Liver (tissue), 9 donors: ENCODE data around the gene FGF1. TPM values are rescaled to one million over a fixed set of nuclear protein-coding genes. Genes with fewer than 3 reads are reported as not detected.

Experiments used
- DNase-seq: peaks from one replicate; pipeline ENCODE4 v3.0.0-alpha.2; 2017; ENCODE audit warnings: low spot score
- H3K27ac ChIP-seq, 2 donors: one replicate each; pipeline ENCODE4 v1.7.0; 2013; ENCODE audit warnings: inconsistent platforms in 2 of 2, low read length in 2 of 2, control low read depth in 1 of 2, low read depth in 1 of 2, mild to moderate bottlenecking in 1 of 2
- H3K27me3 ChIP-seq, 4 donors: one replicate each; pipeline versions ENCODE4 v1.6.1 to v1.7.0; 2013; ENCODE audit warnings: low read length in 3 of 4, inconsistent platforms in 1 of 4, mild to moderate bottlenecking in 1 of 4, moderate library complexity in 1 of 4; ENCODE audit not compliant: control insufficient read depth in 4 of 4, insufficient read depth in 4 of 4
- H3K36me3 ChIP-seq, 4 donors: one replicate each; pipeline versions ENCODE4 v1.6.1 to v1.7.0; 2013; ENCODE audit warnings: low read length in 3 of 4, mild to moderate bottlenecking in 3 of 4, low read depth in 1 of 4, moderate library complexity in 1 of 4; ENCODE audit not compliant: control insufficient read depth in 4 of 4, insufficient read depth in 3 of 4
- H3K4me1 ChIP-seq, 4 donors: one replicate each; pipeline versions ENCODE4 v1.6.1 to v1.7.0; 2013; ENCODE audit warnings: low read length in 3 of 4, mild to moderate bottlenecking in 3 of 4, moderate library complexity in 1 of 4; ENCODE audit not compliant: control insufficient read depth in 4 of 4, insufficient read depth in 4 of 4
- H3K4me3 ChIP-seq, 3 donors: one replicate each; pipeline versions ENCODE4 v1.6.1 to v1.7.0; 2013; ENCODE audit warnings: low read length in 3 of 3, control low read depth in 1 of 3, low read depth in 1 of 3, mild to moderate bottlenecking in 1 of 3
- H3K9ac ChIP-seq, 2 donors: one replicate each; pipeline ENCODE4 v1.7.0; 2013; ENCODE audit warnings: low read length in 2 of 2, mild to moderate bottlenecking in 2 of 2, moderate library complexity in 2 of 2, control low read depth in 1 of 2, low read depth in 1 of 2
- H3K9me3 ChIP-seq, 4 donors: one replicate each; pipeline versions ENCODE4 v1.6.1 to v1.7.0; 2013; ENCODE audit warnings: low read length in 3 of 4; ENCODE audit not compliant: control insufficient read depth in 4 of 4
- EGR1 ChIP-seq, 2 donors: IDR thresholded peaks; 2 replicates each; pipeline ENCODE4 v1.6.1; 2016 to 2018; ENCODE audit warnings: antibody characterized with exemption in 2 of 2, low read depth in 2 of 2
- FOXA1 ChIP-seq: IDR thresholded peaks from 2 replicates; pipeline ENCODE4 v1.6.1; 2016; ENCODE audit warnings: antibody characterized with exemption
- FOXA2 ChIP-seq: IDR thresholded peaks from 2 replicates; pipeline ENCODE4 v1.6.1; 2016; ENCODE audit warnings: antibody characterized with exemption
- GABPA ChIP-seq, 2 donors: IDR thresholded peaks in 1 of 2; conservative IDR thresholded peaks in 1 of 2; 2 replicates each; pipeline ENCODE4 v1.6.1; 2016; ENCODE audit warnings: antibody characterized with exemption in 2 of 2, mild to moderate bottlenecking in 1 of 2, moderate library complexity in 1 of 2
- HNF4A ChIP-seq, 2 donors: conservative IDR thresholded peaks; 2 replicates each; pipeline ENCODE4 v1.6.1; 2016; ENCODE audit warnings: antibody characterized with exemption in 2 of 2, mild to moderate bottlenecking in 2 of 2
- HNF4G ChIP-seq: IDR thresholded peaks from 2 replicates; pipeline ENCODE4 v1.6.1; 2016; ENCODE audit warnings: antibody characterized with exemption
- JUND ChIP-seq, 2 donors: IDR thresholded peaks; 2 replicates each; pipeline ENCODE4 v1.6.1; 2016; ENCODE audit warnings: antibody characterized with exemption in 2 of 2
- NR2F2 ChIP-seq: IDR thresholded peaks from 2 replicates; pipeline ENCODE4 v1.6.1; 2016; ENCODE audit warnings: antibody characterized with exemption
- RAD21 ChIP-seq, 2 donors: IDR thresholded peaks; 2 replicates each; pipeline ENCODE4 v1.6.1; 2016; ENCODE audit warnings: antibody characterized with exemption in 2 of 2, mild to moderate bottlenecking in 2 of 2
- RXRA ChIP-seq, 2 donors: IDR thresholded peaks; 2 replicates each; pipeline ENCODE4 v1.6.1; 2017 to 2018; ENCODE audit warnings: antibody characterized with exemption in 2 of 2, mild to moderate bottlenecking in 1 of 2
- SP1 ChIP-seq: IDR thresholded peaks from 2 replicates; pipeline ENCODE4 v1.6.1; 2018; ENCODE audit warnings: antibody characterized with exemption, mild to moderate bottlenecking
- TAF1 ChIP-seq: conservative IDR thresholded peaks from 2 replicates; pipeline ENCODE4 v1.6.1; 2016; ENCODE audit warnings: antibody characterized with exemption, mild to moderate bottlenecking
- YY1 ChIP-seq: IDR thresholded peaks from 2 replicates; pipeline ENCODE4 v1.6.1; 2016; ENCODE audit warnings: antibody characterized with exemption, mild to moderate bottlenecking
- WGBS: extraction: QIAGEN DNeasy Blood & Tissue Kit; methylation state at CpG from one replicate; pipeline ENCODE4 v1.1.7; 2013; 5-methylcytosine and 5-hydroxymethylcytosine counted together
- polyA plus RNA-seq, 2 donors: library from polyadenylated mRNA; stranded (reverse) in 1 of 2; unstranded in 1 of 2; fragments of 200-250 nt in 1 of 2; fragments of >200 nt in 1 of 2; fragmentation: Nextera tagmentation in 1 of 2; extraction: Ambion mirVana in 1 of 2; gene quantifications; one replicate each; pipeline versions ENCODE4 v1.2.1 to v1.2.3, GENCODE V29; 2013 to 2015
- total RNA-seq, 2 donors: library from RNA; depleted of rRNA; stranded (reverse); fragments of >200 nt; gene quantifications; one replicate each; pipeline ENCODE4 v1.2.3, GENCODE V29; 2014
- TF ChIP-seq, protein P1 (sequence below): fragments of 150-350 bp; IDR thresholded peaks from 2 replicates; pipeline ENCODE4 v1.5.1; 2017; ENCODE audit warnings: improper control_type of control experiment, low read depth, low read length; ENCODE audit not compliant: missing input control
- TF ChIP-seq, protein P2 (sequence below): IDR thresholded peaks from 2 replicates; pipeline ENCODE4 v1.6.1; 2016; ENCODE audit warnings: antibody characterized with exemption
- TF ChIP-seq, protein P3 (sequence below): IDR thresholded peaks from 2 replicates; pipeline ENCODE4 v1.6.1; 2016; ENCODE audit warnings: antibody characterized with exemption
- TF ChIP-seq, protein P4 (sequence below): IDR thresholded peaks from 2 replicates; pipeline ENCODE4 v1.6.1; 2016; ENCODE audit warnings: antibody characterized with exemption
- donor health status: healthy.
- donor health status: healthy.
- donor health status: healthy.
- donor health status: healthy.
- donor health status: healthy.

The FGF1 gene
- total and polyA plus RNA-seq, 4 donors: 0.05 to 0.25 (median 0.16) TPM

DNA sequence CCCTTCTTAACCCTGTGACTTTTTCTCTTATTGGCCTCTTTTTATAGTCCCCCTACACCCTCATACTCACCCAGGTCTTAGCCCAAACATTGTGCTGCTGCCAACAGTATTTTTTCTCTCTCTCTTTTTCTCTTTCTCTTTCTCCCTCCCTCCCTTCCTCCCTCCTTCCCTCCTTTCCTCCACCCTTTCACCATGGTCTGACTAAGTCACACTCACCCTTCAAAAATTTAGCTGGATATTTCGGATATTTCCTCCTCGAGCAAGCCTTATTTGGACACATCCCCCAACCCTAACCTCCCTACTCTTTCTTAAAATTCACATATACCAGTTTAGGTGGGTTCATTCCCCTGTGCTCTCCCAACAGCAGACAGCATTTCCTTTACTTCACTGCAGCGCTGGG is 64.7 kb downstream of the FGF1 start:
- WGBS: 86% methylated on average over 3 of the region's 3 CpGs
- H3K9ac ChIP-seq: no peak overlapping the region

DNA sequence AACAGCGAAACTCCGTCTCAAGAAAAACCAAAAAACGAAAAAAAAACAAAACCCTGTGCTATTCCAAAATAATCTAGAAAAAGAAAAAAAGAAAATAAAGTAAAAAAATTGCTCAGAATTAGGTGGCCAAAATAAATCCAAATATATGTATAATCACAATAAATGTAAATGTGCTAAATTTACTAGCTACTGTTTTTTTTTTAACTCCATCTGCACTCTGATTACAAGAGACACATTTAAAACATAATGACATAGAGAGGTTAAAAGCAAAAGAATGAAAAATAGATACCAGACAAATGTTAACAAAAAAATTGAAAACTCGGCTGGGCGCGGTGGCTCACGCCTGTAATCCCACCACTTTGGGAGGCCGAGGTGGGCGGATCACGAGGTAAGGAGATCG is 66.1 kb downstream of the FGF1 start:
- no peaks in the 10 kb centered on the region for H3K27me3 ChIP-seq
- peaks cover 0 to 1% (median 0%) of the 10 kb centered on the region in 4 donors for H3K4me1 ChIP-seq
- WGBS: 86% methylated on average over 11 of the region's 11 CpGs
- H3K9me3 ChIP-seq: no peaks in the 10 kb centered on the region
- H3K27ac ChIP-seq: no peak overlapping the region
- no peak for TF ChIP-seq NR2F2
- TF ChIP-seq RAD21 (IDR thresholded peaks at IDR 0.05): no peak
- TF ChIP-seq, protein P1, sequence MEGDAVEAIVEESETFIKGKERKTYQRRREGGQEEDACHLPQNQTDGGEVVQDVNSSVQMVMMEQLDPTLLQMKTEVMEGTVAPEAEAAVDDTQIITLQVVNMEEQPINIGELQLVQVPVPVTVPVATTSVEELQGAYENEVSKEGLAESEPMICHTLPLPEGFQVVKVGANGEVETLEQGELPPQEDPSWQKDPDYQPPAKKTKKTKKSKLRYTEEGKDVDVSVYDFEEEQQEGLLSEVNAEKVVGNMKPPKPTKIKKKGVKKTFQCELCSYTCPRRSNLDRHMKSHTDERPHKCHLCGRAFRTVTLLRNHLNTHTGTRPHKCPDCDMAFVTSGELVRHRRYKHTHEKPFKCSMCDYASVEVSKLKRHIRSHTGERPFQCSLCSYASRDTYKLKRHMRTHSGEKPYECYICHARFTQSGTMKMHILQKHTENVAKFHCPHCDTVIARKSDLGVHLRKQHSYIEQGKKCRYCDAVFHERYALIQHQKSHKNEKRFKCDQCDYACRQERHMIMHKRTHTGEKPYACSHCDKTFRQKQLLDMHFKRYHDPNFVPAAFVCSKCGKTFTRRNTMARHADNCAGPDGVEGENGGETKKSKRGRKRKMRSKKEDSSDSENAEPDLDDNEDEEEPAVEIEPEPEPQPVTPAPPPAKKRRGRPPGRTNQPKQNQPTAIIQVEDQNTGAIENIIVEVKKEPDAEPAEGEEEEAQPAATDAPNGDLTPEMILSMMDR: no peak
- TF ChIP-seq TAF1: no peak
- DNase-seq: no peak
- H3K9ac ChIP-seq: no peak overlapping the region
- H3K36me3 ChIP-seq: no peaks in the 10 kb centered on the region
- H3K4me3 ChIP-seq: no peak overlapping the region

More for the DNA sequence above, 64.7 kb downstream of the FGF1 start:
- Histone ChIP-seq H3K4me1 (peaks cover 0 to 1% (median 0%) of the 10 kb centered on the region in 4 donors), H3K4me3 (no peak overlapping the region), H3K9me3 (no peaks in the 10 kb centered on the region), H3K27ac (no peak overlapping the region), H3K27me3 (no peaks in the 10 kb centered on the region), H3K36me3 (no peaks in the 10 kb centered on the region)
- no peak for TF ChIP-seq RXRA (IDR thresholded peaks at IDR 0.05)
- TF ChIP-seq, protein P2, sequence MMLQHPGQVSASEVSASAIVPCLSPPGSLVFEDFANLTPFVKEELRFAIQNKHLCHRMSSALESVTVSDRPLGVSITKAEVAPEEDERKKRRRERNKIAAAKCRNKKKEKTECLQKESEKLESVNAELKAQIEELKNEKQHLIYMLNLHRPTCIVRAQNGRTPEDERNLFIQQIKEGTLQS: no peak
- TF ChIP-seq HNF4A (conservative IDR thresholded peaks at IDR 0.05): no peak
- DNase-seq: no peak

DNA sequence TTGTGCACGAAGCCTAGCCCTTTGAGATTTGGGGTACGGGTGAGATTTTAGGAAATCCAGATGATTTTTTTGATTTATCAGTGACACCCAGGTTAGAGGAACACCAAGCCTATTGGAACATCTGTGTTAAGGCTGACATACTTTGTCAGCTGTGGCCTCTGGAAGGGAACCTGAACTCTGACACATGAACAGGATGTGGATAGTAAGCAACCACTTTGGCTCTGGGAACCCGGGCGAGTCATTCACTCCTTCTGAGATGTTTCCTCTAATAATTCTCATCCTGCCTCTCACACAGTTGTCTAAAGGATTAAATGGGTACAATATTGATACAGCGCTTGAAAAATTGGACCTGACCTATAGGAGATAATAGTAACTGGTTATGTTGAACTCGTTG is 67.8 kb downstream of the FGF1 start:
- 76% methylated on average over 6 of the region's 6 CpGs for WGBS

DNA sequence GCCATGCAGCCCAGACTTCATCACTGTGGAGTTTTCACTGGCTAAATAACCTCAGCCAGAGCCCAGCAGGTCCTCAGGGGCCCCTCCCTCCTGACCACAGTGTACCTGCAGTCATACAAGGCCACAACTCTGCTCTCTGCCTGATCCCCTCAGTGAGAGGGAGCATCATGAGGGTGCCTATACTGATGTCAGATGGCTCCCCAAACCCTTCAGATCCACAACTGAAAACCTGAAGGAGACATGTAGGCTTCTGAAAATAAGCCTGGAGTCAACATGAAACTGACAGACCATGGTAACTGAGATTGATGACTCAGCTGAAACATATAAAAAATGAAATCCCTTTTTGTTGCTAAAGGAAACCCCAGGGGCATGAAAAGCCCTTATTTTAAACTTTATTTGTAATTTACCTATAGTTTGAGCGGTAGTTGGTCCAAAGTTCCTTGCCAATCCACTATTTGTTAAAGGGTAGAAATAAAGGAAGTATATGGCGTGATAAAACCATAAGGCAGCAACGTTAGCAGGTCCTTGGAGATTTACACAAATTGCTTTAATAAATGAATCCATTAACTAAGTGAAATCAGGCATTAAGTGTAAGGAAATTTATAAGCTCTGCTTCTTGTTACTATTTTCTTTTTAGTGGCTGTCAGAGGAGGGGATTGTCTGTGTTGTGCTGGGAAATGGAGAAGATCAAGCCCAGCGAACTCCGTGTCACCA is 68.3 kb downstream of the FGF1 start:
- no peaks in the 10 kb centered on the region for H3K27me3 ChIP-seq
- no peak overlapping the region for H3K4me3 ChIP-seq
- H3K4me1 ChIP-seq: peaks cover 0 to 1% (median 0%) of the 10 kb centered on the region in 4 donors
- H3K36me3 ChIP-seq: no peaks in the 10 kb centered on the region
- H3K27ac ChIP-seq: no peak overlapping the region
- DNase-seq: no peak
- no peak overlapping the region for H3K9ac ChIP-seq
- 88% methylated on average over 5 of the region's 5 CpGs for WGBS
- H3K9me3 ChIP-seq: no peaks in the 10 kb centered on the region
- TF ChIP-seq FOXA1 (no peak), TAF1 (no peak), HNF4G (no peak), YY1 (no peak), EGR1 (IDR thresholded peaks at IDR 0.05; ENCODE audit: low read depth in 2 of 2) (no peak), RAD21 (IDR thresholded peaks at IDR 0.05) (no peak), SP1 (no peak), JUND (IDR thresholded peaks at IDR 0.05) (no peak), GABPA (IDR thresholded peaks at IDR 0.05 in 1 of 2, conservative IDR thresholded peaks at IDR 0.05 in 1 of 2) (no peak), NR2F2 (no peak), HNF4A (conservative IDR thresholded peaks at IDR 0.05) (no peak), FOXA2 (no peak), RXRA (IDR thresholded peaks at IDR 0.05) (no peak)
- TF ChIP-seq, protein P3, sequence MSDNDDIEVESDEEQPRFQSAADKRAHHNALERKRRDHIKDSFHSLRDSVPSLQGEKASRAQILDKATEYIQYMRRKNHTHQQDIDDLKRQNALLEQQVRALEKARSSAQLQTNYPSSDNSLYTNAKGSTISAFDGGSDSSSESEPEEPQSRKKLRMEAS: no peak
- TF ChIP-seq, protein P1: no peak
- TF ChIP-seq, protein P4, sequence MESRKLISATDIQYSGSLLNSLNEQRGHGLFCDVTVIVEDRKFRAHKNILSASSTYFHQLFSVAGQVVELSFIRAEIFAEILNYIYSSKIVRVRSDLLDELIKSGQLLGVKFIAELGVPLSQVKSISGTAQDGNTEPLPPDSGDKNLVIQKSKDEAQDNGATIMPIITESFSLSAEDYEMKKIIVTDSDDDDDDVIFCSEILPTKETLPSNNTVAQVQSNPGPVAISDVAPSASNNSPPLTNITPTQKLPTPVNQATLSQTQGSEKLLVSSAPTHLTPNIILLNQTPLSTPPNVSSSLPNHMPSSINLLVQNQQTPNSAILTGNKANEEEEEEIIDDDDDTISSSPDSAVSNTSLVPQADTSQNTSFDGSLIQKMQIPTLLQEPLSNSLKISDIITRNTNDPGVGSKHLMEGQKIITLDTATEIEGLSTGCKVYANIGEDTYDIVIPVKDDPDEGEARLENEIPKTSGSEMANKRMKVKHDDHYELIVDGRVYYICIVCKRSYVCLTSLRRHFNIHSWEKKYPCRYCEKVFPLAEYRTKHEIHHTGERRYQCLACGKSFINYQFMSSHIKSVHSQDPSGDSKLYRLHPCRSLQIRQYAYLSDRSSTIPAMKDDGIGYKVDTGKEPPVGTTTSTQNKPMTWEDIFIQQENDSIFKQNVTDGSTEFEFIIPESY: no peak

More for the DNA sequence above, 67.8 kb downstream of the FGF1 start:
- no peak for DNase-seq
- Histone ChIP-seq H3K4me1 (peaks cover 0 to 1% (median 0%) of the 10 kb centered on the region in 4 donors), H3K27ac (no peak overlapping the region), H3K4me3 (no peak overlapping the region), H3K27me3 (no peaks in the 10 kb centered on the region), H3K36me3 (no peaks in the 10 kb centered on the region), H3K9ac (no peak overlapping the region), H3K9me3 (no peaks in the 10 kb centered on the region)
- no peak for TF ChIP-seq FOXA1
- peak; percentile 41 for TF ChIP-seq NR2F2
